Uterus (tissue), 4 donors: ENCODE results near the gene ANP32B. TPM values are rescaled to one million over a fixed set of nuclear protein-coding genes. Genes with fewer than 3 reads are reported as not detected.
A peak's percentile ranks its signal among the peaks of the same experiment; 100 is the strongest.
"Not testable (repeated sequence)": the region's sequence is repeated elsewhere in the genome, so short reads cannot be mapped to it uniquely, and the experiment has no call there.

Experiments
- DNase-seq, 2 donors: peaks; one replicate each; pipeline ENCODE4 v3.0.0-alpha.2; 2019 to 2020
- H3K27ac ChIP-seq, 2 donors: fragments of 200-600 bp; sonication (generic); 1 replicate in 1 of 2; 2 replicates in 1 of 2; pipeline ENCODE4 v1.5.1; 2016 to 2018
- H3K27me3 ChIP-seq, 2 donors: fragments of 200-600 bp; sonication (generic); one replicate each; pipeline ENCODE4 v1.5.1; 2018 to 2019; ENCODE audit warnings: control low read depth in 1 of 2
- H3K36me3 ChIP-seq, 2 donors: fragments of 200-600 bp; sonication (generic); one replicate each; pipeline ENCODE4 v1.5.1; 2019; ENCODE audit warnings: control low read depth in 1 of 2
- H3K4me1 ChIP-seq, 2 donors: fragments of 200-600 bp; sonication (generic); one replicate each; pipeline ENCODE4 v1.5.1; 2018 to 2019; ENCODE audit warnings: control low read depth in 1 of 2
- H3K4me3 ChIP-seq, 2 donors: fragments of 200-600 bp; sonication (generic); 1 replicate in 1 of 2; 2 replicates in 1 of 2; pipeline ENCODE4 v1.5.1; 2018 to 2019; ENCODE audit warnings: mild to moderate bottlenecking in 1 of 2
- H3K9me3 ChIP-seq, 2 donors: fragments of 200-600 bp; sonication (generic); one replicate each; pipeline ENCODE4 v1.5.1; 2019; ENCODE audit warnings: control low read depth in 1 of 2
- POLR2A ChIP-seq, 2 donors: fragments of 450-650 bp; IDR thresholded peaks; one replicate each; pipeline ENCODE4 v1.6.1; 2016; ENCODE audit warnings: antibody characterized with exemption in 2 of 2, mild to moderate bottlenecking in 1 of 2, moderate library complexity in 1 of 2
- intact Hi-C: fragments of 100-400 bp; cut with DNase I; formaldehyde crosslinking; loops from one replicate; pipeline ENCODE4 v1.15.1; 2023; ENCODE audit warnings: low total_unique reads
- total RNA-seq, 4 donors: library from RNA; depleted of rRNA in 3 of 4; stranded (reverse); fragments of >200 nt in 3 of 4; gene quantifications; one replicate each; pipeline versions ENCODE4 v1.1.0 to v1.2.4, GENCODE V29; 2014 to 2023
- TF ChIP-seq, protein P1 (sequence below), 4 experiments: fragments of 200-600 bp in 2 of 4; fragments of 450-650 bp in 2 of 4; sonication (generic) in 2 of 4; IDR thresholded peaks; one replicate each; pipeline ENCODE4 v1.5.1; 2016 to 2019; ENCODE audit warnings: antibody characterized with exemption in 4 of 4, mild to moderate bottlenecking in 2 of 4, moderate library complexity in 1 of 4
- donor health status: DM: yes; HTN: yes; CAD: no.

Gene ANP32B
- total RNA-seq, 4 donors from 2014 or later: 9.3 to 162 (median 40.4) TPM

- no peak overlapping the region for H3K4me3 ChIP-seq
- H3K36me3 ChIP-seq: no peaks in the 10 kb centered on the region
- no peaks in the 10 kb centered on the region for H3K9me3 ChIP-seq
- intact Hi-C loops: no loop called here
- no peaks in the 10 kb centered on the region for H3K27me3 ChIP-seq
- H3K27ac ChIP-seq: no peak overlapping the region
- H3K4me1 ChIP-seq: no peaks in the 10 kb centered on the region
- no peak for DNase-seq
- no peak for TF ChIP-seq POLR2A (IDR thresholded peaks at IDR 0.05)
- TF ChIP-seq, protein P1, sequence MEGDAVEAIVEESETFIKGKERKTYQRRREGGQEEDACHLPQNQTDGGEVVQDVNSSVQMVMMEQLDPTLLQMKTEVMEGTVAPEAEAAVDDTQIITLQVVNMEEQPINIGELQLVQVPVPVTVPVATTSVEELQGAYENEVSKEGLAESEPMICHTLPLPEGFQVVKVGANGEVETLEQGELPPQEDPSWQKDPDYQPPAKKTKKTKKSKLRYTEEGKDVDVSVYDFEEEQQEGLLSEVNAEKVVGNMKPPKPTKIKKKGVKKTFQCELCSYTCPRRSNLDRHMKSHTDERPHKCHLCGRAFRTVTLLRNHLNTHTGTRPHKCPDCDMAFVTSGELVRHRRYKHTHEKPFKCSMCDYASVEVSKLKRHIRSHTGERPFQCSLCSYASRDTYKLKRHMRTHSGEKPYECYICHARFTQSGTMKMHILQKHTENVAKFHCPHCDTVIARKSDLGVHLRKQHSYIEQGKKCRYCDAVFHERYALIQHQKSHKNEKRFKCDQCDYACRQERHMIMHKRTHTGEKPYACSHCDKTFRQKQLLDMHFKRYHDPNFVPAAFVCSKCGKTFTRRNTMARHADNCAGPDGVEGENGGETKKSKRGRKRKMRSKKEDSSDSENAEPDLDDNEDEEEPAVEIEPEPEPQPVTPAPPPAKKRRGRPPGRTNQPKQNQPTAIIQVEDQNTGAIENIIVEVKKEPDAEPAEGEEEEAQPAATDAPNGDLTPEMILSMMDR (IDR thresholded peaks at IDR 0.05): no peak
These were observed 38.5 kb upstream of the ANP32B start for GRCh38 chr9:97944612-97945011.

- H3K27me3 ChIP-seq, intact Hi-C loops, H3K4me3 ChIP-seq, DNase-seq, H3K4me1 ChIP-seq, H3K27ac ChIP-seq, H3K36me3 ChIP-seq, H3K9me3 ChIP-seq: not testable (repeated sequence)
These were observed 37.7 kb upstream of the ANP32B start for GRCh38 chr9:97945470-97945869.

DNA sequence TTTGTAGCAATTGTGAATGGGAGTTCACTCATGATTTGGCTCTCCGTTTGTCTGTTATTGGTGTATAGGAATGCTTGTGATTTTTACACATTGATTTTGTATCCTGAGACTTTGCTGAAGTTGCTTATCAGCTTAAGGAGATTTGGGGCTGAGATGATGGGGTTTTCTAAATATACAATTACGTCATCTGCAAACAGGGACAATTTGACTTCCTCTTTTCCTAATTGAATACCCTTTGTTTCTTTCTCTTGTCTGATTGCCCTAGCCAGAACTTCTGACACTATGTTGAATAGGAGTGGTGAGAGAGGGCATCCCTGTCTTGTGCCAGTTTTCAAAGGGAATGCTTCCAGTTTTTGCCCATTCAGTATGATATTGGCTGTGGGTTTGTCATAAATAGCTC lies 36.0 kb upstream of the ANP32B start:
- DNase-seq, H3K4me1 ChIP-seq, H3K9me3 ChIP-seq, H3K4me3 ChIP-seq, intact Hi-C loops, H3K27me3 ChIP-seq, H3K27ac ChIP-seq, H3K36me3 ChIP-seq: not testable (repeated sequence)

DNA sequence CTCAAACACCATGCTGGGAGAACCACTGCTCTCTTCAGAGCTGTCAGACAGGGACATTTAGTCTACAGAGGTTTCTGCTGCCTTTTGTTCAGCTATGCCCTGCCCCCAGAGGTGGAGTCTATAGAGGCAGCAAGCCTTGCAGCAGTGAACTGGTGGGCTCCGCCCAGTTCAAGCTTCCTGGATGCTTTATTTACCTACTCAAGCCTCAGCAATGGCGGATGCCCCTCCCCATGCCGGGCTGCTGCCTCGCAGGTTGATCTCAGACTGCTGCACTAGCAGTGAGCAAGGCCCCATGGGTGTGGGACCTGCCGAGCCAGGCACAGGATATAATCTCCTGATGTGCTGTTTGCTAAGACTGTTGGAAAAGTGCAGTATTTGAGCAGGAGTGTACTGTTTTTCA lies 32.3 kb upstream of the ANP32B start:
- intact Hi-C loops, H3K27me3 ChIP-seq, DNase-seq, H3K27ac ChIP-seq, H3K9me3 ChIP-seq, H3K4me3 ChIP-seq, H3K36me3 ChIP-seq, H3K4me1 ChIP-seq: not testable (repeated sequence)

- intact Hi-C loops: no loop called here
- H3K27ac ChIP-seq: no peak overlapping the region
- no peaks in the 10 kb centered on the region for H3K36me3 ChIP-seq
- DNase-seq: no peak
- H3K9me3 ChIP-seq: no peaks in the 10 kb centered on the region
- H3K4me1 ChIP-seq: no peaks in the 10 kb centered on the region
- H3K27me3 ChIP-seq: no peaks in the 10 kb centered on the region
- H3K4me3 ChIP-seq: no peak overlapping the region
- TF ChIP-seq POLR2A (IDR thresholded peaks at IDR 0.05): no peak
- TF ChIP-seq, protein P1 (IDR thresholded peaks at IDR 0.05): peak in 2 of 4 experiments; percentile 14 to 32
These were observed 28.6 kb upstream of the ANP32B start for GRCh38 chr9:97954550-97954989.

DNA sequence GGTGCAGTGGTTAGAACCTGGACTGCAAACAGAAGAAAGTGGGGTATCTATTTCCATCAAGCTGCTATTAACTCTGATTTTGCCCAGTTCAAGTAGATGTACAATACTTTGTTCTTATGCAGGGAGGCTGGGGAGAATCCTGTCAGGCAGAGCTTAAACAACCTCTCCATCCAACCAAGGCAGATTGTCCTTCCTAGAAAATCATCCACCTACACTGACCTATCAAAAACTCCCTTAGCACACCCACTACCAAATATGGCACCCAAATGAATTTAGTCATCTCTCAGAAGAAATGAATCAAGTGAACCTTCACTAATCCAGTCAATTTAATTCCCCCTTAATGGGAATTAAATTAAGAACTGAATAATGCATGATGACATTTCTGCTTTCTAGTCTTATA lies 26.8 kb upstream of the ANP32B start:
- Histone ChIP-seq H3K4me3 (no peak overlapping the region), H3K9me3 (no peaks in the 10 kb centered on the region), H3K27me3 (no peaks in the 10 kb centered on the region), H3K27ac (no peak overlapping the region), H3K36me3 (no peaks in the 10 kb centered on the region), H3K4me1 (no peaks in the 10 kb centered on the region)
- TF ChIP-seq, protein P1 (IDR thresholded peaks at IDR 0.05): no peak
- TF ChIP-seq POLR2A (IDR thresholded peaks at IDR 0.05): no peak
- no peak for DNase-seq
- intact Hi-C loops: no loop called here

DNA sequence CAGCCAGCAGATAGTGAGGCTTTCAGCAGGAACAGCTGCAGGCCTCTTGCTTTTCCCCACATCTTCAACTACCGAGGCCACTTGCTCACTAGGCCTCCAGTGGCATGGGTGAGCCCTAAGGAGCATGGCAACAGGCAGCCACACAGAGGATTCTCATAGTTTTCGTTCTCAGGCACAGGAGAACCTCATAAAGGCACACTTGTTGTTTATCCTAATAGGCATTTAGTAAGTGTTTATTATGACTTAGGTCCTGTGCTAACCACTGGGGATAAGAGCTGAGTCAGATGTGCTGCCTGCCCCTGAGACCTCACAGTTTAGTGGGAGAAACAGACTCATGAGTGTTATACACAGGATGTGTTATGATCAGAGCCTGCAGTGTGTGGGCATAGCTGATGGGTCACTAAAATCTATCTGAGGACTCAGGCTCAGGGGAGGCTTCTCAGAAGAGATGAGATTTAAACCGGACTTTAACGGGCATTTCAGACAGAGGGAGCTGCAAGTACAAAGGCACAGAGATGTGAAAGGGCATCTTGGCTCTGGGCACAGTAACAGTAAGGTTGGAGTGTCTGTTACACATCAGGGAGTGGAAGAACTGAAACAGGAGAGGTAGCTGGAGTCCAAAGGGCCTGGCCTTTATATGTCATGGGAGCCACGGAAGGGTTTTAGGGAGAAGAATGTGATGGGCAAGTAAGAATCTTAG lies 24.2 kb upstream of the ANP32B start:
- no peaks in the 10 kb centered on the region for H3K27me3 ChIP-seq
- no peak for DNase-seq
- intact Hi-C loops: no loop called here
- no peaks in the 10 kb centered on the region for H3K36me3 ChIP-seq
- H3K4me1 ChIP-seq: no peaks in the 10 kb centered on the region
- no peak overlapping the region for H3K27ac ChIP-seq
- H3K9me3 ChIP-seq: no peaks in the 10 kb centered on the region
- H3K4me3 ChIP-seq: no peak overlapping the region
- no peak for TF ChIP-seq POLR2A (IDR thresholded peaks at IDR 0.05)
- TF ChIP-seq, protein P1 (IDR thresholded peaks at IDR 0.05): no peak
